Upper lobe of left lung (tissue), 6 donors: ENCODE results near the gene GAK. TPM values are rescaled to one million over a fixed set of nuclear protein-coding genes. Genes with fewer than 3 reads are reported as not detected.
A peak's percentile ranks its signal among the peaks of the same experiment; 100 is the strongest.

ENCODE experiments used
- ATAC-seq, 2 donors: fragments of 200-7000 bp; cut with Tn5 transposase; one replicate each; pipeline ENCODE4 v1.9.1; 2022; ENCODE audit warnings: mild to moderate bottlenecking in 2 of 2, moderate library complexity in 2 of 2; ENCODE audit not compliant: low FRiP score in 2 of 2
- DNase-seq, 2 donors: peaks; one replicate each; pipeline ENCODE4 v3.0.0-alpha.2; 2019 to 2020
- H3K27ac ChIP-seq, 4 donors: fragments of 200-600 bp; sonication (generic); one replicate each; pipeline ENCODE4 v1.5.1; 2016 to 2019
- H3K27me3 ChIP-seq, 4 donors: fragments of 200-600 bp; sonication (generic); one replicate each; pipeline ENCODE4 v1.5.1; 2017 to 2019
- H3K36me3 ChIP-seq, 4 donors: fragments of 200-600 bp; sonication (generic); one replicate each; pipeline ENCODE4 v1.5.1; 2016 to 2019
- H3K4me1 ChIP-seq, 4 donors: fragments of 200-600 bp; sonication (generic); one replicate each; pipeline ENCODE4 v1.5.1; 2018 to 2019
- H3K4me3 ChIP-seq, 4 donors: fragments of 200-600 bp; sonication (generic); one replicate each; pipeline ENCODE4 v1.5.1; 2017 to 2019; ENCODE audit warnings: mild to moderate bottlenecking in 2 of 4, moderate library complexity in 1 of 4
- H3K9me3 ChIP-seq, 4 donors: fragments of 200-600 bp; sonication (generic); one replicate each; pipeline ENCODE4 v1.5.1; 2018 to 2019
- CTCF ChIP-seq, 6 experiments: fragments of 450-650 bp in 4 of 6; fragments of 200-600 bp in 2 of 6; sonication (generic) in 2 of 6; IDR thresholded peaks; one replicate each; pipeline ENCODE4 v1.5.1; 2016 to 2019; ENCODE audit warnings: antibody characterized with exemption in 6 of 6
- EP300 ChIP-seq, 4 donors: sonication (generic); formaldehyde crosslinking; IDR thresholded peaks; one replicate each; pipeline ENCODE4 v1.5.1; 2017; ENCODE audit warnings: antibody characterized with exemption in 4 of 4, control low read depth in 2 of 4
- POLR2A ChIP-seq, 4 donors: fragments of 450-650 bp; IDR thresholded peaks; one replicate each; pipeline ENCODE4 v1.5.1; 2016 to 2017; ENCODE audit warnings: antibody characterized with exemption in 4 of 4, mild to moderate bottlenecking in 2 of 4
- POLR2AphosphoS5 ChIP-seq, 2 donors: sonication (generic); formaldehyde crosslinking; IDR thresholded peaks; one replicate each; pipeline ENCODE4 v1.5.1; 2017; ENCODE audit warnings: antibody characterized with exemption in 2 of 2
- WGBS, 2 donors: methylation state at CpG; one replicate each; pipeline ENCODE4 v1.1.5; 2017 to 2018; 5-methylcytosine and 5-hydroxymethylcytosine counted together
- total RNA-seq, 6 donors: library from RNA; depleted of rRNA in 4 of 6; stranded (reverse); fragments of >200 nt in 4 of 6; gene quantifications; one replicate each; pipeline versions ENCODE4 v1.1.0 to v1.2.1, GENCODE V29; 2016 to 2021
- donor health status: DM: no; HTN: no; CAD: no; lungs with moderate emphysema.
- donor health status: DM: no; HTN: yes; CAD: no; lungs with severe emphysema.

GAK gene
- total RNA-seq, 6 donors from 2014 or later: 116 to 380 (median 154) TPM

GRCh38 chr4:887034-887763 is 44.9 kb downstream of the GAK start:
- H3K27ac ChIP-seq: no peak overlapping the region
- TF ChIP-seq EP300 (IDR thresholded peaks at IDR 0.05) (no peak), POLR2A (IDR thresholded peaks at IDR 0.05) (no peak), CTCF (IDR thresholded peaks at IDR 0.05) (no peak), POLR2AphosphoS5 (IDR thresholded peaks at IDR 0.05) (no peak)
- H3K4me3 ChIP-seq: no peak overlapping the region
- DNase-seq: peak in 1 of 2 donors; percentile 76
- ATAC-seq: no peak
- H3K9me3 ChIP-seq: no peaks in the 10 kb centered on the region
- no peaks in the 10 kb centered on the region for H3K4me1 ChIP-seq
- WGBS, 2 donors: 95 to 97% methylated on average over 63 of the region's 63 CpGs
- no peaks in the 10 kb centered on the region for H3K27me3 ChIP-seq
- H3K36me3 ChIP-seq: peaks cover 6 to 95% (median 71%) of the 10 kb centered on the region in 4 donors

GRCh38 chr4:886244-886643 is 45.9 kb downstream of the GAK start:
- 86 to 94% methylated on average over 8 of the region's 9 CpGs for WGBS, 2 donors
- Histone ChIP-seq H3K4me1 (no peaks in the 10 kb centered on the region), H3K27me3 (no peaks in the 10 kb centered on the region), H3K9me3 (no peaks in the 10 kb centered on the region), H3K4me3 (no peak overlapping the region), H3K27ac (no peak overlapping the region), H3K36me3 (peaks cover 6 to 95% (median 78%) of the 10 kb centered on the region in 4 donors)
- ATAC-seq (no peak), DNase-seq (no peak)
- TF ChIP-seq EP300 (IDR thresholded peaks at IDR 0.05) (no peak), POLR2AphosphoS5 (IDR thresholded peaks at IDR 0.05) (no peak), CTCF (IDR thresholded peaks at IDR 0.05) (no peak), POLR2A (IDR thresholded peaks at IDR 0.05) (no peak)

- no peaks in the 10 kb centered on the region for H3K9me3 ChIP-seq
- TF ChIP-seq POLR2AphosphoS5 (IDR thresholded peaks at IDR 0.05): no peak
- no peak for TF ChIP-seq POLR2A (IDR thresholded peaks at IDR 0.05)
- TF ChIP-seq EP300 (IDR thresholded peaks at IDR 0.05): no peak
- H3K27me3 ChIP-seq: no peaks in the 10 kb centered on the region
- peaks cover 6 to 98% (median 80%) of the 10 kb centered on the region in 4 donors for H3K36me3 ChIP-seq
- no peak overlapping the region for H3K27ac ChIP-seq
- H3K4me3 ChIP-seq: no peak overlapping the region
- WGBS, 2 donors: 97 to 98% methylated on average over 10 of the region's 10 CpGs
- DNase-seq (peak in 1 of 2 donors; percentile 55), ATAC-seq (no peak)
- H3K4me1 ChIP-seq: no peaks in the 10 kb centered on the region
Measured at GRCh38 chr4:885353-885752, 46.8 kb downstream of the GAK start.

- no peaks in the 10 kb centered on the region for H3K9me3 ChIP-seq
- H3K4me3 ChIP-seq: no peak overlapping the region
- ATAC-seq (no peak), DNase-seq (no peak)
- H3K27ac ChIP-seq: no peak overlapping the region
- no peaks in the 10 kb centered on the region for H3K27me3 ChIP-seq
- H3K4me1 ChIP-seq: no peaks in the 10 kb centered on the region
- TF ChIP-seq POLR2AphosphoS5 (IDR thresholded peaks at IDR 0.05) (no peak), POLR2A (IDR thresholded peaks at IDR 0.05) (no peak), EP300 (IDR thresholded peaks at IDR 0.05) (no peak), CTCF (IDR thresholded peaks at IDR 0.05) (no peak)
- peaks cover 7 to 98% (median 79%) of the 10 kb centered on the region in 4 donors for H3K36me3 ChIP-seq
- 92 to 93% methylated on average over 24 of the region's 24 CpGs for WGBS, 2 donors
Measured at GRCh38 chr4:884896-885295, 47.2 kb downstream of the GAK start.

GRCh38 chr4:884259-884658 is 47.9 kb downstream of the GAK start:
- Histone ChIP-seq H3K36me3 (peaks cover 9 to 98% (median 77%) of the 10 kb centered on the region in 4 donors), H3K27ac (no peak overlapping the region), H3K9me3 (no peaks in the 10 kb centered on the region), H3K4me1 (no peaks in the 10 kb centered on the region), H3K27me3 (no peaks in the 10 kb centered on the region), H3K4me3 (no peak overlapping the region)
- WGBS, 2 donors: 82 to 92% methylated on average over 10 to 15 of the region's 15 CpGs
- no peak for ATAC-seq
- peak in 1 of 2 donors; percentile 59 for DNase-seq
- TF ChIP-seq POLR2AphosphoS5 (IDR thresholded peaks at IDR 0.05): no peak
- no peak for TF ChIP-seq POLR2A (IDR thresholded peaks at IDR 0.05)
